ENCODE results near the gene KCNN3.

Gene KCNN3

GRCh38 chr1:154824179-154825000 lies 45.7 kb downstream of the KCNN3 start:
- DNase-seq (ENCODE audit: low spot score) = no peak
- Histone ChIP-seq H3K4me3 (no peak overlapping the region), H3K27ac (no peak overlapping the region)
- no peak for TF ChIP-seq CTCF (IDR thresholded peaks at IDR 0.05)

- H3K27ac ChIP-seq = no peak overlapping the region
- no peak overlapping the region for H3K4me3 ChIP-seq
- no peak for DNase-seq (ENCODE audit: low spot score)
These were observed 47.4 kb downstream of the KCNN3 start for GRCh38 chr1:154822717-154823116.

GRCh38 chr1:154822233-154822632 lies 47.8 kb downstream of the KCNN3 start:
- H3K4me3 ChIP-seq = no peak overlapping the region
- H3K27ac ChIP-seq = no peak overlapping the region
- DNase-seq (ENCODE audit: low spot score) = no peak
- no peak for TF ChIP-seq CTCF (IDR thresholded peaks at IDR 0.05)

More at GRCh38 chr1:154822717-154823116, 47.4 kb downstream of the KCNN3 start:
- TF ChIP-seq CTCF (IDR thresholded peaks at IDR 0.05) = no peak

- no peak overlapping the region for H3K27ac ChIP-seq
- no peak for TF ChIP-seq CTCF (IDR thresholded peaks at IDR 0.05)
- no peak overlapping the region for H3K4me3 ChIP-seq
- DNase-seq (ENCODE audit: low spot score) = no peak
These were observed 49.0 kb downstream of the KCNN3 start for GRCh38 chr1:154821083-154821482.

- no peak for TF ChIP-seq CTCF (IDR thresholded peaks at IDR 0.05)
- no peak overlapping the region for H3K4me3 ChIP-seq
- no peak overlapping the region for H3K27ac ChIP-seq
- no peak for DNase-seq (ENCODE audit: low spot score)
These were observed 49.4 kb downstream of the KCNN3 start for GRCh38 chr1:154820646-154821045.

GRCh38 chr1:154819628-154820590 lies 50.2 kb downstream of the KCNN3 start:
- Histone ChIP-seq H3K4me3 (no peak overlapping the region), H3K27ac (no peak overlapping the region)
- no peak for DNase-seq (ENCODE audit: low spot score)
- TF ChIP-seq CTCF (IDR thresholded peaks at IDR 0.05) = no peak
